GM23338 (cell line): ENCODE data around the gene NUDT16L1. TPM values are rescaled to one million over a fixed set of nuclear protein-coding genes. Genes with fewer than 3 reads are reported as not detected.

Experiments used
- ATAC-seq: fragments of 200-7000 bp; cut with Tn5 transposase; 3 replicates; pipeline ENCODE4 v1.9.1; 2020
- DNase-seq: peaks from one replicate; pipeline ENCODE4 v3.0.0-alpha.2; 2015; ENCODE audit warnings: low spot score
- H2AFZ ChIP-seq: fragments of 200-600 bp; sonication (generic); 2 replicates; pipeline ENCODE4 v1.8.0; 2016; ENCODE audit warnings: antibody characterized with exemption, mild to moderate bottlenecking, moderate library complexity
- H3F3A ChIP-seq: fragments of 200-600 bp; sonication (generic); replicated peaks from 2 replicates; pipeline ENCODE4 v1.8.0; 2017; ENCODE audit warnings: antibody characterized with exemption, mixed run types, low read depth
- H3K27ac ChIP-seq: fragments of 200-600 bp; sonication (generic); 2 replicates; pipeline ENCODE4 v1.6.1; 2016; ENCODE audit warnings: low read depth
- H3K27me3 ChIP-seq: fragments of 200-600 bp; sonication (generic); 2 replicates; pipeline ENCODE4 v1.8.0; 2016; ENCODE audit warnings: mild to moderate bottlenecking, mixed run types, moderate library complexity; ENCODE audit not compliant: insufficient read depth
- H3K36me3 ChIP-seq: fragments of 200-600 bp; sonication (generic); 2 replicates; pipeline ENCODE4 v1.8.0; 2016; ENCODE audit warnings: mild to moderate bottlenecking; ENCODE audit not compliant: insufficient read depth
- H3K4me1 ChIP-seq: fragments of 200-600 bp; sonication (generic); 2 replicates; pipeline ENCODE4 v1.8.0; 2016; ENCODE audit warnings: mild to moderate bottlenecking, moderate library complexity; ENCODE audit not compliant: insufficient read depth
- H3K4me2 ChIP-seq: fragments of 200-600 bp; sonication (generic); 2 replicates; pipeline ENCODE4 v1.7.1; 2017; ENCODE audit warnings: mixed run types
- H3K4me3 ChIP-seq: fragments of 200-600 bp; sonication (generic); 2 replicates; pipeline ENCODE4 v1.6.1; 2016; ENCODE audit warnings: mixed run types
- H3K79me2 ChIP-seq: fragments of 200-600 bp; sonication (generic); replicated peaks from 2 replicates; pipeline ENCODE4 v1.8.0; 2017; ENCODE audit warnings: mild to moderate bottlenecking; ENCODE audit not compliant: insufficient read depth
- H3K9me2 ChIP-seq: fragments of 200-600 bp; sonication (generic); 2 replicates; pipeline ENCODE4 v1.8.0; 2017; ENCODE audit not compliant: insufficient read depth
- H4K20me1 ChIP-seq: fragments of 200-600 bp; sonication (generic); replicated peaks from 2 replicates; pipeline ENCODE4 v1.8.0; 2017; ENCODE audit warnings: mild to moderate bottlenecking; ENCODE audit not compliant: insufficient read depth
- H3K27ac Mint-ChIP-seq: 2 replicates; pipeline ENCODE4 v1.8.0; 2020; ENCODE audit warnings: inconsistent platforms, mild to moderate bottlenecking, moderate library complexity, mixed read lengths
- H3K27me3 Mint-ChIP-seq: 3 replicates; pipeline ENCODE4 v1.8.0; 2022; ENCODE audit warnings: low read depth, mild to moderate bottlenecking, moderate library complexity, mixed read lengths, inconsistent platforms; ENCODE audit not compliant: insufficient read depth, poor library complexity
- H3K36me3 Mint-ChIP-seq: 3 replicates; pipeline ENCODE4 v1.8.0; 2021; ENCODE audit warnings: low read depth, mild to moderate bottlenecking, inconsistent platforms, moderate library complexity, mixed read lengths
- H3K4me1 Mint-ChIP-seq: 3 replicates; pipeline ENCODE4 v1.8.0; 2020; ENCODE audit warnings: mild to moderate bottlenecking, inconsistent platforms, mixed read lengths
- H3K4me3 Mint-ChIP-seq: 3 replicates; pipeline ENCODE4 v1.8.0; 2021; ENCODE audit warnings: moderate library complexity, mild to moderate bottlenecking, inconsistent platforms, mixed read lengths
- H3K9me3 Mint-ChIP-seq: 3 replicates; pipeline ENCODE4 v1.8.0; 2020; ENCODE audit warnings: moderate library complexity, mild to moderate bottlenecking, inconsistent platforms, mixed read lengths
- CREB1 ChIP-seq: fragments of 250-450 bp; sonication (Bioruptor Pico); IDR thresholded peaks from 2 replicates; pipeline ENCODE4 v1.5.0; 2020; ENCODE audit warnings: low read depth, mild to moderate bottlenecking, moderate library complexity
- EZH2 ChIP-seq: fragments of 200-600 bp; sonication (generic); IDR thresholded peaks from one replicate; pipeline ENCODE4 v1.8.0; 2017; ENCODE audit warnings: antibody characterized with exemption, mild to moderate bottlenecking, low read depth; ENCODE audit not compliant: unreplicated experiment
- EZH2phosphoT487 ChIP-seq: fragments of 200-600 bp; sonication (generic); IDR thresholded peaks from one replicate; pipeline ENCODE4 v1.8.1; 2018; ENCODE audit warnings: antibody characterized with exemption; ENCODE audit not compliant: unreplicated experiment
- JUNB ChIP-seq: IDR thresholded peaks from one replicate; pipeline ENCODE4 v1.6.1; 2016; ENCODE audit warnings: antibody characterized with exemption; ENCODE audit not compliant: unreplicated experiment
- NANOG ChIP-seq: IDR thresholded peaks from 2 replicates; pipeline ENCODE4 v1.6.1; 2016; ENCODE audit warnings: antibody characterized with exemption, borderline replicate concordance
- POLR2AphosphoS5 ChIP-seq: IDR thresholded peaks from 2 replicates; pipeline ENCODE4 v1.6.1; 2016; ENCODE audit warnings: antibody characterized with exemption, low read depth
- STAT1 ChIP-seq: IDR thresholded peaks from one replicate; pipeline ENCODE4 v1.6.1; 2016; ENCODE audit warnings: antibody characterized with exemption; ENCODE audit not compliant: unreplicated experiment
- ZNF114 ChIP-seq: fragments of 250-450 bp; sonication (Bioruptor Pico); IDR thresholded peaks from 2 replicates; pipeline ENCODE4 v1.5.0; 2020; ENCODE audit warnings: mild to moderate bottlenecking, moderate library complexity
- ZNF331 ChIP-seq: fragments of 250-450 bp; sonication (Bioruptor Pico); IDR thresholded peaks from 2 replicates; pipeline ENCODE4 v1.5.0; 2020; ENCODE audit warnings: low read depth, mild to moderate bottlenecking, moderate library complexity
- polyA plus RNA-seq: library from polyadenylated mRNA; unstranded; fragments of >200 nt; fragmentation: Nextera tagmentation; extraction: Ambion mirVana; gene quantifications from 2 replicates; pipeline ENCODE4 v1.2.1, GENCODE V29; 2016
- total RNA-seq: library from RNA; depleted of rRNA; stranded (reverse); fragments of >200 nt; shearing (Covaris generic); gene quantifications from 2 replicates; pipeline ENCODE4 v1.2.3, GENCODE V29; 2014
- TF ChIP-seq, protein P1 (sequence below): fragments of 250-450 bp; sonication (Bioruptor Pico); IDR thresholded peaks from 2 replicates; pipeline ENCODE4 v1.5.0; 2020; ENCODE audit warnings: mild to moderate bottlenecking, moderate library complexity
- TF ChIP-seq, protein P2 (sequence below): IDR thresholded peaks from one replicate; pipeline ENCODE4 v1.6.1; 2018; ENCODE audit warnings: antibody characterized with exemption; ENCODE audit not compliant: unreplicated experiment
- TF ChIP-seq, protein P3 (sequence below), 2 experiments: fragments of 200-600 bp in 1 of 2; sonication (generic) in 1 of 2; conservative IDR thresholded peaks; 2 replicates each; pipeline versions ENCODE4 v1.5.1 to v1.6.1; 2016 to 2017; ENCODE audit warnings: antibody characterized with exemption in 2 of 2, low read depth in 2 of 2, mild to moderate bottlenecking in 2 of 2, moderate library complexity in 1 of 2
- TF ChIP-seq, protein P4 (sequence below): IDR thresholded peaks from 2 replicates; pipeline ENCODE4 v1.6.1; 2016; ENCODE audit warnings: antibody characterized with exemption

Gene NUDT16L1
- total and polyA plus RNA-seq, 2 experiments from 2014 or later, result 37.1 to 80.4 TPM

DNA sequence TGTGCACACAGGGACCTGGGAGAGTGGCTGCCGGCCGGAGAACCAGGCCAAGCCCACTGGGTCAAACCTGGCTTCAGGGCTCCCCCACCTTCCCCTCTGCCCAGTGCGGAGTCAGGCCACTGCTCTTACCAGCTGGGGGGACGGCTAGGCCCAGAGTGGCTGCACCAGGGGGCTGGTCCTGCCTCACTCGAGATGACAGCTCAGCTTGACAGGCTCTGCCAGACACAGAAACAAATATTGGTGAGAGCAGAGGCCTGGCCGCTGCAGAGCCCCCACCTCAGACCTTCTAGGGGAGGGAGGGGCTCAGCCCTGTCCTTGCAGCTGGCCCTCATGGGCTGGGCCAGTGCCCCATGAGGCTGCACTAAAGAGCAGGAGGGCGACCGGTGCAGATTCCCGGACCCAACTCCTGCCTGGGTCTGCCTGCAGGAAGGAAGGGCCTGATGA, 4.5 kb downstream of the NUDT16L1 start:
- Histone ChIP-seq H3K4me1 (no peaks in the 10 kb centered on the region; the same call in 1 of the 2 replicates), H3K9me2 (no peaks in the 10 kb centered on the region), H2AFZ (no peak overlapping the region), H4K20me1 (no peaks in the 10 kb centered on the region; the same call in 1 of the 2 replicates), H3K27ac (no peak overlapping the region), H3K79me2 (no peaks in the 10 kb centered on the region), H3K4me2 (no peak overlapping the region), H3K4me3 (no peak overlapping the region), H3F3A (peaks cover 5% of the 10 kb centered on the region), H3K27me3 (no peaks in the 10 kb centered on the region), H3K36me3 (peaks cover 9% of the 10 kb centered on the region; the same call in 1 of the 2 replicates)
- TF ChIP-seq, protein P1, sequence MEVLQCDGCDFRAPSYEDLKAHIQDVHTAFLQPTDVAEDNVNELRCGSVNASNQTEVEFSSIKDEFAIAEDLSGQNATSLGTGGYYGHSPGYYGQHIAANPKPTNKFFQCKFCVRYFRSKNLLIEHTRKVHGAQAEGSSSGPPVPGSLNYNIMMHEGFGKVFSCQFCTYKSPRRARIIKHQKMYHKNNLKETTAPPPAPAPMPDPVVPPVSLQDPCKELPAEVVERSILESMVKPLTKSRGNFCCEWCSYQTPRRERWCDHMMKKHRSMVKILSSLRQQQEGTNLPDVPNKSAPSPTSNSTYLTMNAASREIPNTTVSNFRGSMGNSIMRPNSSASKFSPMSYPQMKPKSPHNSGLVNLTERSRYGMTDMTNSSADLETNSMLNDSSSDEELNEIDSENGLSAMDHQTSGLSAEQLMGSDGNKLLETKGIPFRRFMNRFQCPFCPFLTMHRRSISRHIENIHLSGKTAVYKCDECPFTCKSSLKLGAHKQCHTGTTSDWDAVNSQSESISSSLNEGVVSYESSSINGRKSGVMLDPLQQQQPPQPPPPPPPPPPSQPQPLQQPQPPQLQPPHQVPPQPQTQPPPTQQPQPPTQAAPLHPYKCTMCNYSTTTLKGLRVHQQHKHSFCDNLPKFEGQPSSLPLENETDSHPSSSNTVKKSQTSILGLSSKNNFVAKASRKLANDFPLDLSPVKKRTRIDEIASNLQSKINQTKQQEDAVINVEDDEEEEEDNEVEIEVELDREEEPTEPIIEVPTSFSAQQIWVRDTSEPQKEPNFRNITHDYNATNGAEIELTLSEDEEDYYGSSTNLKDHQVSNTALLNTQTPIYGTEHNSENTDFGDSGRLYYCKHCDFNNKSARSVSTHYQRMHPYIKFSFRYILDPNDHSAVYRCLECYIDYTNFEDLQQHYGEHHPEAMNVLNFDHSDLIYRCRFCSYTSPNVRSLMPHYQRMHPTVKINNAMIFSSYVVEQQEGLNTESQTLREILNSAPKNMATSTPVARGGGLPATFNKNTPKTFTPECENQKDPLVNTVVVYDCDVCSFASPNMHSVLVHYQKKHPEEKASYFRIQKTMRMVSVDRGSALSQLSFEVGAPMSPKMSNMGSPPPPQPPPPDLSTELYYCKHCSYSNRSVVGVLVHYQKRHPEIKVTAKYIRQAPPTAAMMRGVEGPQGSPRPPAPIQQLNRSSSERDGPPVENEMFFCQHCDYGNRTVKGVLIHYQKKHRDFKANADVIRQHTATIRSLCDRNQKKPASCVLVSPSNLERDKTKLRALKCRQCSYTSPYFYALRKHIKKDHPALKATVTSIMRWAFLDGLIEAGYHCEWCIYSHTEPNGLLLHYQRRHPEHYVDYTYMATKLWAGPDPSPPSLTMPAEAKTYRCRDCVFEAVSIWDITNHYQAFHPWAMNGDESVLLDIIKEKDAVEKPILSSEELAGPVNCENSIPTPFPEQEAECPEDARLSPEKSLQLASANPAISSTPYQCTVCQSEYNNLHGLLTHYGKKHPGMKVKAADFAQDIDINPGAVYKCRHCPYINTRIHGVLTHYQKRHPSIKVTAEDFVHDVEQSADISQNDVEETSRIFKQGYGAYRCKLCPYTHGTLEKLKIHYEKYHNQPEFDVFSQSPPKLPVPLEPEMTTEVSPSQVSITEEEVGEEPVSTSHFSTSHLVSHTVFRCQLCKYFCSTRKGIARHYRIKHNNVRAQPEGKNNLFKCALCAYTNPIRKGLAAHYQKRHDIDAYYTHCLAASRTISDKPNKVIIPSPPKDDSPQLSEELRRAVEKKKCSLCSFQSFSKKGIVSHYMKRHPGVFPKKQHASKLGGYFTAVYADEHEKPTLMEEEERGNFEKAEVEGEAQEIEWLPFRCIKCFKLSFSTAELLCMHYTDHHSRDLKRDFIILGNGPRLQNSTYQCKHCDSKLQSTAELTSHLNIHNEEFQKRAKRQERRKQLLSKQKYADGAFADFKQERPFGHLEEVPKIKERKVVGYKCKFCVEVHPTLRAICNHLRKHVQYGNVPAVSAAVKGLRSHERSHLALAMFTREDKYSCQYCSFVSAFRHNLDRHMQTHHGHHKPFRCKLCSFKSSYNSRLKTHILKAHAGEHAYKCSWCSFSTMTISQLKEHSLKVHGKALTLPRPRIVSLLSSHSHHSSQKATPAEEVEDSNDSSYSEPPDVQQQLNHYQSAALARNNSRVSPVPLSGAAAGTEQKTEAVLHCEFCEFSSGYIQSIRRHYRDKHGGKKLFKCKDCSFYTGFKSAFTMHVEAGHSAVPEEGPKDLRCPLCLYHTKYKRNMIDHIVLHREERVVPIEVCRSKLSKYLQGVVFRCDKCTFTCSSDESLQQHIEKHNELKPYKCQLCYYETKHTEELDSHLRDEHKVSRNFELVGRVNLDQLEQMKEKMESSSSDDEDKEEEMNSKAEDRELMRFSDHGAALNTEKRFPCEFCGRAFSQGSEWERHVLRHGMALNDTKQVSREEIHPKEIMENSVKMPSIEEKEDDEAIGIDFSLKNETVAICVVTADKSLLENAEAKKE (CRISPR knock-in tag), result no peak
- no peak for TF ChIP-seq ZNF331 (CRISPR knock-in tag)
- TF ChIP-seq, protein P2, sequence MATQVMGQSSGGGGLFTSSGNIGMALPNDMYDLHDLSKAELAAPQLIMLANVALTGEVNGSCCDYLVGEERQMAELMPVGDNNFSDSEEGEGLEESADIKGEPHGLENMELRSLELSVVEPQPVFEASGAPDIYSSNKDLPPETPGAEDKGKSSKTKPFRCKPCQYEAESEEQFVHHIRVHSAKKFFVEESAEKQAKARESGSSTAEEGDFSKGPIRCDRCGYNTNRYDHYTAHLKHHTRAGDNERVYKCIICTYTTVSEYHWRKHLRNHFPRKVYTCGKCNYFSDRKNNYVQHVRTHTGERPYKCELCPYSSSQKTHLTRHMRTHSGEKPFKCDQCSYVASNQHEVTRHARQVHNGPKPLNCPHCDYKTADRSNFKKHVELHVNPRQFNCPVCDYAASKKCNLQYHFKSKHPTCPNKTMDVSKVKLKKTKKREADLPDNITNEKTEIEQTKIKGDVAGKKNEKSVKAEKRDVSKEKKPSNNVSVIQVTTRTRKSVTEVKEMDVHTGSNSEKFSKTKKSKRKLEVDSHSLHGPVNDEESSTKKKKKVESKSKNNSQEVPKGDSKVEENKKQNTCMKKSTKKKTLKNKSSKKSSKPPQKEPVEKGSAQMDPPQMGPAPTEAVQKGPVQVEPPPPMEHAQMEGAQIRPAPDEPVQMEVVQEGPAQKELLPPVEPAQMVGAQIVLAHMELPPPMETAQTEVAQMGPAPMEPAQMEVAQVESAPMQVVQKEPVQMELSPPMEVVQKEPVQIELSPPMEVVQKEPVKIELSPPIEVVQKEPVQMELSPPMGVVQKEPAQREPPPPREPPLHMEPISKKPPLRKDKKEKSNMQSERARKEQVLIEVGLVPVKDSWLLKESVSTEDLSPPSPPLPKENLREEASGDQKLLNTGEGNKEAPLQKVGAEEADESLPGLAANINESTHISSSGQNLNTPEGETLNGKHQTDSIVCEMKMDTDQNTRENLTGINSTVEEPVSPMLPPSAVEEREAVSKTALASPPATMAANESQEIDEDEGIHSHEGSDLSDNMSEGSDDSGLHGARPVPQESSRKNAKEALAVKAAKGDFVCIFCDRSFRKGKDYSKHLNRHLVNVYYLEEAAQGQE, result no peak
- TF ChIP-seq, protein P3, sequence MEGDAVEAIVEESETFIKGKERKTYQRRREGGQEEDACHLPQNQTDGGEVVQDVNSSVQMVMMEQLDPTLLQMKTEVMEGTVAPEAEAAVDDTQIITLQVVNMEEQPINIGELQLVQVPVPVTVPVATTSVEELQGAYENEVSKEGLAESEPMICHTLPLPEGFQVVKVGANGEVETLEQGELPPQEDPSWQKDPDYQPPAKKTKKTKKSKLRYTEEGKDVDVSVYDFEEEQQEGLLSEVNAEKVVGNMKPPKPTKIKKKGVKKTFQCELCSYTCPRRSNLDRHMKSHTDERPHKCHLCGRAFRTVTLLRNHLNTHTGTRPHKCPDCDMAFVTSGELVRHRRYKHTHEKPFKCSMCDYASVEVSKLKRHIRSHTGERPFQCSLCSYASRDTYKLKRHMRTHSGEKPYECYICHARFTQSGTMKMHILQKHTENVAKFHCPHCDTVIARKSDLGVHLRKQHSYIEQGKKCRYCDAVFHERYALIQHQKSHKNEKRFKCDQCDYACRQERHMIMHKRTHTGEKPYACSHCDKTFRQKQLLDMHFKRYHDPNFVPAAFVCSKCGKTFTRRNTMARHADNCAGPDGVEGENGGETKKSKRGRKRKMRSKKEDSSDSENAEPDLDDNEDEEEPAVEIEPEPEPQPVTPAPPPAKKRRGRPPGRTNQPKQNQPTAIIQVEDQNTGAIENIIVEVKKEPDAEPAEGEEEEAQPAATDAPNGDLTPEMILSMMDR (conservative IDR thresholded peaks at IDR 0.05; ENCODE audit: low read depth in 2 of 2), result no peak
- TF ChIP-seq STAT1, result no peak
- no peak for TF ChIP-seq EZH2phosphoT487
- TF ChIP-seq ZNF114 (CRISPR knock-in tag), result no peak
- no peak for TF ChIP-seq EZH2
- TF ChIP-seq, protein P4, sequence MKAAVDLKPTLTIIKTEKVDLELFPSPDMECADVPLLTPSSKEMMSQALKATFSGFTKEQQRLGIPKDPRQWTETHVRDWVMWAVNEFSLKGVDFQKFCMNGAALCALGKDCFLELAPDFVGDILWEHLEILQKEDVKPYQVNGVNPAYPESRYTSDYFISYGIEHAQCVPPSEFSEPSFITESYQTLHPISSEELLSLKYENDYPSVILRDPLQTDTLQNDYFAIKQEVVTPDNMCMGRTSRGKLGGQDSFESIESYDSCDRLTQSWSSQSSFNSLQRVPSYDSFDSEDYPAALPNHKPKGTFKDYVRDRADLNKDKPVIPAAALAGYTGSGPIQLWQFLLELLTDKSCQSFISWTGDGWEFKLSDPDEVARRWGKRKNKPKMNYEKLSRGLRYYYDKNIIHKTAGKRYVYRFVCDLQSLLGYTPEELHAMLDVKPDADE, result no peak
- no peak for TF ChIP-seq NANOG
- TF ChIP-seq JUNB, result no peak
- TF ChIP-seq POLR2AphosphoS5, result no peak
- no peak for TF ChIP-seq CREB1
- no peak for ATAC-seq
- Mint-ChIP-seq H3K4me3 (no peak overlapping the region), H3K27me3 (peaks cover 9% of the 10 kb centered on the region), H3K9me3 (no peaks in the 10 kb centered on the region; the same call in 2 of the 3 replicates), H3K27ac (no peak overlapping the region), H3K36me3 (peaks cover 44% of the 10 kb centered on the region), H3K4me1 (peaks cover 6% of the 10 kb centered on the region; the same call in 1 of the 3 replicates)
- DNase-seq, result no peak
